NCI-H2081 (cell line): ENCODE results near the gene SPANXN5.
"Not testable (repeated sequence)": the region's sequence is repeated elsewhere in the genome, so short reads cannot be mapped to it uniquely, and the experiment has no call there.

Source experiments
- DNase-seq, 2 experiments: peaks; one replicate each; lab custom pipeline; 2025; lab: John Stamatoyannopoulos, UW

The SPANXN5 gene, protein sequence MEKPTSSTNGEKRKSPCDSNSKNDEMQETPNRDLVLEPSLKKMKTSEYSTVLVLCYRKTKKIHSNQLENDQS

DNA sequence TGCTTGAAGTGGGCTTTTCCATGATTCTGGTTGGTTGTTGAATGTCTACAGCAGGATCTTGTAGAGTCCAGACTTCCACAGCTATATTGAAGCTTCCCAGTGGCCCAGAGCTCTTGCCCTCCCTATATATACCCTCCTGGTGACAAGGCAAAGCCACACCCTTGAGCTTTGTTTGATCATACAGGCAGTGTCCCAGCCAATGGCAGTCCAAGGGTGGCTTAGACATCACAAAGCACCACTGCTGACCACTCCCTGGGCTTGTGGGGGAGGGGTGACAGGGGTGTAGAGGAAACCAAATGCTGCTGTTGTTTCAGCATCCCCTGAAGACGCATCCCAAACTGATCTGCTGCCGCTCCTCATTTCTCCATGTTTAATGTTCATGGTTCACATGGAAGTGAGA, at the start of gene SPANXN5:
Gene SPANXN5 (minus strand): TSS at position 101 of the 400 bp plus-strand sequence. CDS start 79 bp downstream, at position 22.
- not testable (repeated sequence) for DNase-seq

DNA sequence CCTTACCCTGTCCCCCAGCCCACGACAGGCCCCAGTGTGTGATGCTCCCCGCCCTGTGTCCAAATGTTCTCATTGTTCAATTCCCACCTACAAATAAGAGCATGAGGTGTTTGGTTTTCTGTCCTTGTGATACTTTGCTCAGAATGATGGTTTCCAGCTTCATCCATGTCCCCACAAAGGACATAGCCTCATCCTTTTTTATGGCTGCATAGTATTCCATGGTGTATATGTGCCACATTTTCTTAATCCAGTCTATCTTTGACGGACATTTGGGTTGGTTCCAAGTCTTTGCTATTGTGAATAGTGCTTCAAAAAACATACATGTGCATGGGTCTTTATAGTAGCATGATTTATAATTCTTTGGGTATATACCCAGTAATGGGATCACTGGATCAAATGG, 46.4 kb upstream of the SPANXN5 start:
- not testable (repeated sequence) for DNase-seq

DNA sequence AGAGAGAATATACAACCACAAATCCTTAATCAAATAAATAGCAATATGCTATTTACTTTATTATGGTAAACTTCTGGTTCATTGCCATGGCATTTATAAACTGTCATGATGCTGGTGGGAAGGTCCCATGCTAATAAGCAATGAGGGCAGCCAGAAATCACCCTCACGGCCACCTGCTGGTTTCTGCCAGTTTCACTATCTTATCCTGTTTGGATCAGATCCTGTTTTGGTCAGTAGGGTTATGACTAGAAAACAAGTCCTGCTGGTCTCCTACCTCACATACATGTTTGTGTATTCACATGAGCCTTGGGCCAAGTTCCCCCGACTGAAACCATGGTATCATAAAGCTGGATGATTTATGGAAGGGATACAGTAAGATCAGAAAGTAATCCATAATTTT, 41.9 kb upstream of the SPANXN5 start:
- DNase-seq = no peak

DNA sequence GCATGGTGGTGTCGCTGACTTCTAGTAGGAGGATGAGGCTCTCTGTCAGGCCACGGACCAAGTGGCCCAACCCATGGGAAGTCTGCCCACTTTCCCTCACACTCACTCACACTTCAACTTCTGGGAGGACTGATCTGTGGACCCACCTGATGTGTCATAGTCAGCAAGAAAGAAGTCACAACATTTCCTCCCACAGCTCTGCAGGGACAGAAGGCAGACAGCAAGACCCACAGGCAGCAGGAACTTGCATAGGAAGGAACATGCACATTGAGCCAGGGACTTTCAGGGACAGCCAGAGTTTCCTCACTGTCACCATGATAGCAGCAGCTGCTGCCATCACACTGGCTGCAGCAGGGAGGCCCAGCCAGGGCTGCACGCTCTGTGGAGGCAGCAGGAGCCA, 33.3 kb upstream of the SPANXN5 start:
- DNase-seq = no peak

DNA sequence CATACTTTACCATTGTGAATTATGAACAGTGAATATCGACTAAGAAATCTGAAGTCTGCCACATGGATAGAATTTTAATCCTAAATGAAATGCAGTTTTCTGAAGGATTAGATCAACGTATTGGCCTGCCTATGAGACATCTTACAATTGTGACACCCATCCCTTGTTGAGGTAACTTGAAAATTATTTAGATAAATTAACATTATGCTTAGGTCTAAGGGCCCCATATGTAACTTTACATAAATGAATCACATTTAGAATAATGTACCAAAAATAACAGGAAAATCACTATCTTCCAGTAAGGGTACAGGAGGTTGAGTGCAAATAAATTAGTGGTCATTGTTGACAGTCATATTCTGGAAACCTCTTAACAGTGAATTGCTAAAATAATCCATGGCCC, 27.4 kb upstream of the SPANXN5 start:
- no peak for DNase-seq

DNA sequence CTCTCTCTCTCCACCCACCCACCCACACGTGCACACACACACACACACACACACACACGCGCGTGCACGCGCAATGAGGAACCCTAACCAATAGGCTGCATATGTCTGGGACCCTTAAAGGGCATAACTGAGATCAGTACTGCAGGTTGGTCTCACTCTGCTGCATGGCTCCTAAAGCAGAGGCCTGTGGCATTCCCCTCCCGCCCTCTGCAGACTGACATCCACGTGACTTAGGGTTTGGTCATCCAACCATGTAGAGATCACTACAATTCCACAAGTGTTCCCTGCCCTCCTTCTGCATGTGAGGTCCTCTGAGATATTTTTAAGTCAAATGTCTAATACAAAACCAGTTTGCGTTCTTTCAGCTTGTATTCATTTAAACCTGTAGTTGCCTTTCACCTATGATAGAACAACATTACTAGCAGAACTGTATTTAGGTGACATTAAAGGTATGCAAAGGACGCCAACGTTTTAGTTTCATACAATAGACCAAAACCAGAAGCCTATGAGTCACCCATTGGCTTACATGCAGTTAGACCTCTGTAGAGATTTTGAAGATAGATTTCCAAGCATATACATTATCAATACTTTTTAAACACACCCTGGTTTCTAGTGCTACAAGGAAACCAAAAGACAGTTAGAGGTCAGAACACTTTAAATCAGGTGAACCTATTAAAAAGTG, 24.0 kb upstream of the SPANXN5 start:
- DNase-seq = no peak

DNA sequence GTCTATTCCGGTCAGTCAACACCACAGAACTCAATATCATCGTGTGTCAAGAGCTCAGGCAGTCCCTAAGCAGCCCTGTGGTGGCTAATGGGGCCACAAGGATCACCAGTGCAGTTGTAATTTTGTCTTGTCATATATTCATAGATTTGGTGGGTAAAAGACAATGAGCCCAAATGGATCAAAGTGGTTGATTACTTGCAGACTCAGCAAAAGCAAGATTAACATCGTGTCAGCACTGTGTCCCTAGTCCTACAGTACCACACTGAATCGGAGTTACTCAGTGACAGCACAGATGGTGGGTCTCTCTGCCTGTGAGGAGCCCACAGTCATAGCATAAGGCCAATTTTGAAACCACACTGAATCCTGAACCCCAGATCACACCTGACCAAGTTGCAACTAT, 22.6 kb upstream of the SPANXN5 start:
- no peak for DNase-seq

DNA sequence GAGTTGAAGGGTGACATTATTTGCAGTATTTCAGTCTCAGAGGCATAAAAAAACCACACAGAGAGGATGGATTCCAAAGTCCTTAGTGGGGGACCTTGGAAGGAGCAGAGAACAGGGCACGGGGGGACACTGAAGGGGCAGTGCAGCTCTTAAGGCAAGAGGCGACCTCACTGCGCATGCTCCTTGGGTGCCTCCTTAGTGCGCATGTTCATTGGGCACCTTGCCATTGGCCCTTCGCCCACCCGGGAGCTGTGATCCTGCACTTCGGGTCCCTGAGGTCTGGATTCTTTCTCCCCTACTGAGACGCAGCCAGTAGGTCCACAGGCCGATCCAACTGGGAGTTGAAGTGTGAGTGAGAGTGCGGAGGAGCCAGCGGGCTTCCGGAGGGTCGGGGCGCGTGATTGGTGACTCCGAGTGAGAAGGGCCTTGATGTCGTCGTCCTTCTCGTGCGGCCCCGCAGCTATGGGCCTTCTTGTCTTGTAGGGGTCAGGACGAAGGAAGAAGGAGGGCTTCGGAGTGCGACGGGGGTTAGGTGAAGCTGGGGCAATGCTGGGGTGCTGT, 13.9 kb upstream of the SPANXN5 start, which contains the start of gene XAGE5:
Gene XAGE5 (plus strand): TSS at position 223 of the 561 bp plus-strand sequence. CDS start 1,280 bp downstream, outside the sequence.
- no peak for DNase-seq

DNA sequence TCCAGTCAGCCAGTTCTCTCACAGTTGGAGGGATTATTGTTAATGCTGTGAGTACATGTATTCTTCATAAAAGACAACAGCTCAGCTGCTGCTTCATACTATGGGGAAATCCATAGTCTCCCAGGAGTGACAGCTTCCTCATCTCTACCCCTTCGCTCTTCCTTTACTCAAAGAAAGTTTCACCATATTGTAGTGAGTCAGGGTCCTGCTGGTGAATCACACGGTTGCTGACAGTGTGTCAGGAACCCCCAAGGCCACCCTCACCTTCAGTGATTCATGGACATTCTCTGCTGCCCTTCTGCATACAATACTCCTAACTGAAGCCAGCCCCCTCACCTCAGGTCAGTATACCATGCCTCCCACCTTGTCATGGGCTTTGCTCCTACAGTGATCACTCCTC, 7.6 kb upstream of the SPANXN5 start:
- DNase-seq = not testable (repeated sequence)

DNA sequence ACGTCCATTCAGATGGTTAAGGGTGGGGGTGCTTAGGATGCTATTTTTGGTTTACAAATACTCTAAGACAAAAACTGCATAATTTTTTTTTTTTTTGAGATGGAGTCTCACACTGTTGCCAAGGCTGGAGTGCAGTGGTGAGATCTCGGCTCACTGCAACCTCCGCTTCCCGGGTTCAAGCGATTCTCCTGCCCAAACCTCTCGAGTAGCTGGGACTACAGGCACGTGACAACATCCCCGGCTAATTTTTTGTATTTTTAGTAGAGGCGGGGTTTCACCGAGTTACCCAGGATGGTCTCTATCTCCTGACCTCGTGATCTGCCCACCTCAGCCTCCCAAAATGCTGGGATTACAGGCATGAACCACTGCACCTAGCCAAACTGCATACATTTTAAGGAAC, 23.7 kb downstream of the SPANXN5 start:
- not testable (repeated sequence) for DNase-seq

DNA sequence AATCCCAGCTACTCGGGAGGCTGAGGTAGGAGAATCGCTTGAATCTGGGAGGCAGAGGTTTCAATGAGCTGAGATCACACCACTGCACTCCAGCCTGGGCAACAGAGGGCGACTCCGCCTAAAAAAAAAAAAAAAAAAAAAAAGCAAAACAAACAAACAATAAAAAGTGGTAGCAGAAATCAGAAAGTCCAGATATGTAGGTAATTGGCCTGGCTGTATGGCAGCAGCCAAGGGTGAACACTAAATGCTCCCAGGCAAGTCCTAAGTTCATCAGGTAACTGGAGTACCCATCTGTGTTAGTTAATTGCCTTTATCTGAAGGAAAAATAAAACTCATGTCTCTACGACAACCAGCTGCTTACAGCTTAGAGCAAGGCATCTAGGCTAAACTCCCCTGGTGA, 31.2 kb downstream of the SPANXN5 start:
- DNase-seq = not testable (repeated sequence)

DNA sequence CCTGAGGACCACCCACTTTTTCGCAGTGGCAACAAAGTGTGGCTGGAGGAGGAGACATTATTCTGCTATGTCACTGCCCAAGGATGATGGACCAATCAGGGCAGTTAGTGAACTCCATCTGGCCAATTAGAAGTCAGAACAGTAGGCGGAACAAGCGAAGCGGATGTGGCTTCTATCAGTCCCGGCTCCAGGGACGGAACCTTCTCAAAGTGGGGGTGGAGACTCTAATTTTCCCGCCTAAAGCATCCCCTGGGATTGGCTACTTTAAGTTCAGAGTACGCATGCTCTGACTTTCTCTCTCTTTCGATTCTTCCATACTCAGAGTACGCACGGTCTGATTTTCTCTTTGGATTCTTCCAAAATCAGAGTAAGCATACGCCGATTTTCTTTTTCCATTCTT, 46.3 kb downstream of the SPANXN5 start, which contains the start of gene SSX2B:
Gene SSX2B (plus strand): TSS at position 301 of the 400 bp plus-strand sequence. CDS start 1,429 bp downstream, outside the sequence.
- not testable (repeated sequence) for DNase-seq
